HEK293T (cell line): ENCODE measurements around the gene LVRN.

ENCODE experiments used
- ARNT ChIP-seq: fragments of 450-650 bp; IDR thresholded peaks from 2 replicates; pipeline ENCODE4 v1.6.1; 2017; ENCODE audit warnings: mild to moderate bottlenecking
- FOXK2 ChIP-seq: fragments of 450-650 bp; IDR thresholded peaks from 2 replicates; pipeline ENCODE4 v1.6.1; 2016; ENCODE audit warnings: mild to moderate bottlenecking
- LEF1 ChIP-seq: fragments of 450-650 bp; IDR thresholded peaks from 2 replicates; pipeline ENCODE4 v1.6.1; 2017; ENCODE audit warnings: mild to moderate bottlenecking, borderline replicate concordance
- ZNF384 ChIP-seq: fragments of 450-650 bp; IDR thresholded peaks from 2 replicates; pipeline ENCODE4 v1.6.1; 2016

DNA sequence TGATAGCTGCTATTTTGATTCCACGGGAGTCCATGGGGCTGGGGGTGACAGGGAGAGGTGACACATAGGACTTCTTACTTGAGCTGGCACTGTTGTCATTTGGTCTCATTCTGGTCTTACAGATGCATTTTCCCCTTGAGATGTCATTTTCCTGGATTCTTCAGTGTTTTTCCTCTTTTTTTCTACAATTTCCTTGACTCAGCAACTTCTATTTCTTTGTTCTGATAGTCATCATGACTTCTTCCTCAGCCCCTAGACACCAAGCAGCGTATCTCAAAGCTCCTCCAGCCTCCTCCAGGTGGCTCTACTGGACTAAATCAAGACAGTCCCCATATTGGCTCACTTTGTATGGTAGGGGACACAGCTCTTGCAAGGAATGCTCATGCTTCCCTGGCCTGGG lies 16.5 kb downstream of the LVRN start:
- TF ChIP-seq ZNF384 (no peak), FOXK2 (no peak), ARNT (no peak), LEF1 (no peak)
